Measurements from ENCODE around the gene SRD5A2.

DNA sequence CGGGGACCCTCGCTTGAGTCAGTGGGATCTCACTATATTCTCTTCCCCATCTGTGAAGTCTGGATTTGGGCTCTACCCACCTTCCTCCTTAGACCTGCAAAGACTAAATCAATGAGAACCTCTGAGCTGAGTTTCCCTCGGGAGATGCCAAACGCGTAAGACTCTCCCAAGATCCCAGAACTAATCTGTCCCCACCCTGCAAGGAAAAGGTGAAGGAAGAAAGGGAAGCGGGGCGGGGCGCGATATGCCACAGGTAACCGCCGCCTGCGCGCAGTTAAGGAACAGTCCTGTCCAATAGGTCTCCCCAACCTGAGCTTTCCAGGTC lies 780 bp downstream of the SRD5A2 start:
- TF ChIP-seq, protein P1, sequence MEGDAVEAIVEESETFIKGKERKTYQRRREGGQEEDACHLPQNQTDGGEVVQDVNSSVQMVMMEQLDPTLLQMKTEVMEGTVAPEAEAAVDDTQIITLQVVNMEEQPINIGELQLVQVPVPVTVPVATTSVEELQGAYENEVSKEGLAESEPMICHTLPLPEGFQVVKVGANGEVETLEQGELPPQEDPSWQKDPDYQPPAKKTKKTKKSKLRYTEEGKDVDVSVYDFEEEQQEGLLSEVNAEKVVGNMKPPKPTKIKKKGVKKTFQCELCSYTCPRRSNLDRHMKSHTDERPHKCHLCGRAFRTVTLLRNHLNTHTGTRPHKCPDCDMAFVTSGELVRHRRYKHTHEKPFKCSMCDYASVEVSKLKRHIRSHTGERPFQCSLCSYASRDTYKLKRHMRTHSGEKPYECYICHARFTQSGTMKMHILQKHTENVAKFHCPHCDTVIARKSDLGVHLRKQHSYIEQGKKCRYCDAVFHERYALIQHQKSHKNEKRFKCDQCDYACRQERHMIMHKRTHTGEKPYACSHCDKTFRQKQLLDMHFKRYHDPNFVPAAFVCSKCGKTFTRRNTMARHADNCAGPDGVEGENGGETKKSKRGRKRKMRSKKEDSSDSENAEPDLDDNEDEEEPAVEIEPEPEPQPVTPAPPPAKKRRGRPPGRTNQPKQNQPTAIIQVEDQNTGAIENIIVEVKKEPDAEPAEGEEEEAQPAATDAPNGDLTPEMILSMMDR (conservative IDR thresholded peaks at IDR 0.05 in 1 of 2, IDR thresholded peaks at IDR 0.05 in 1 of 2; ENCODE audit: extremely low read depth in 1 of 2, insufficient read depth in 1 of 2, low read depth in 1 of 2, low read length in 2 of 2) = no peak
- no peak for TF ChIP-seq EZH2 (IDR thresholded peaks at IDR 0.05; ENCODE audit: borderline replicate concordance, low read length)

All from mammary epithelial cell (primary cell).